Measurements from ENCODE around the gene ZNF516. TPM values are rescaled to one million over a fixed set of nuclear protein-coding genes. Genes with fewer than 3 reads are reported as not detected.
"Not testable (repeated sequence)": the region's sequence is repeated elsewhere in the genome, so short reads cannot be mapped to it uniquely, and the experiment has no call there.

The ZNF516 gene
- total RNA-seq, 1 donor from 2014 or later, result 83.2 TPM

DNA sequence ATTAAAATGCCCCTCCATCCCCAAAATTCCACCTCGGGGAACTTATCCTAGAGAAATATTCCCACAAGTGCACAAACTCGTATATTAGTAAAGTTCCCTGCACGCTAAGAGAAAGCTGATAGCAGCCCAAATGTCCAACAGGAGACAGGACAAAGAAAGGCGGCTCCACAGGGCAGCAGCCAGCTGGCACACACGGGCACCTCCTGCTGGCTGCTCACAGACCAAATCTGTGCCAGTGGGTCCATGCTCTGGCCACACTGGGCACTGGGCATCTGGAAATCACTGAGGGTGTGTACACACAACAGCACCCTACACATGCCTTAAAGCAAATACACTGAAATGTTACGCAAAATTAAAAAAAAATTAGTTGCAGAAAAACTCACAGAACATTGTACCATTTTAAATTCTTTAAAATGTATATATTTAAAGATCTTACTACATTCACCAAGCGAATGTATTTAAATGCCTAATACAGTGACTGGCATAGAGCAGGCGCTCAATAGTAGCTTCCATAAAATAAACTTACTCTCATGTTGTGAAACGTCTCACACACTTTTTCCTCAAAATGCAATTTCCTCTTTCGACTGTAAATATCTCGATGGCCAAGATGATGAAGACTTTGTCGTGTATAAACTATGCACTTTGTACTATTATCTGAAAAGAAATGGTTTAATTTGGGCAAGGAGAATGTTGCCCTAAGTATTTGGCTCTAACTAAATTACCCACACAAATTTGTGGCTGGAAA is 19.4 kb downstream of the ZNF516 start:
- Mint-ChIP-seq H3K4me1 (ENCODE audit: unreplicated experiment) (peaks cover 22% of the 10 kb centered on the region), H3K9me3 (ENCODE audit: unreplicated experiment) (no peaks in the 10 kb centered on the region), H3K27ac (ENCODE audit: unreplicated experiment) (no peak overlapping the region), H3K27me3 (ENCODE audit: unreplicated experiment) (peaks cover 1% of the 10 kb centered on the region), H3K36me3 (ENCODE audit: low read depth, unreplicated experiment) (peaks cover 5% of the 10 kb centered on the region), H3K4me3 (ENCODE audit: unreplicated experiment) (no peak overlapping the region)
- TF ChIP-seq, protein P1, sequence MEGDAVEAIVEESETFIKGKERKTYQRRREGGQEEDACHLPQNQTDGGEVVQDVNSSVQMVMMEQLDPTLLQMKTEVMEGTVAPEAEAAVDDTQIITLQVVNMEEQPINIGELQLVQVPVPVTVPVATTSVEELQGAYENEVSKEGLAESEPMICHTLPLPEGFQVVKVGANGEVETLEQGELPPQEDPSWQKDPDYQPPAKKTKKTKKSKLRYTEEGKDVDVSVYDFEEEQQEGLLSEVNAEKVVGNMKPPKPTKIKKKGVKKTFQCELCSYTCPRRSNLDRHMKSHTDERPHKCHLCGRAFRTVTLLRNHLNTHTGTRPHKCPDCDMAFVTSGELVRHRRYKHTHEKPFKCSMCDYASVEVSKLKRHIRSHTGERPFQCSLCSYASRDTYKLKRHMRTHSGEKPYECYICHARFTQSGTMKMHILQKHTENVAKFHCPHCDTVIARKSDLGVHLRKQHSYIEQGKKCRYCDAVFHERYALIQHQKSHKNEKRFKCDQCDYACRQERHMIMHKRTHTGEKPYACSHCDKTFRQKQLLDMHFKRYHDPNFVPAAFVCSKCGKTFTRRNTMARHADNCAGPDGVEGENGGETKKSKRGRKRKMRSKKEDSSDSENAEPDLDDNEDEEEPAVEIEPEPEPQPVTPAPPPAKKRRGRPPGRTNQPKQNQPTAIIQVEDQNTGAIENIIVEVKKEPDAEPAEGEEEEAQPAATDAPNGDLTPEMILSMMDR (IDR thresholded peaks at IDR 0.05; ENCODE audit: unreplicated experiment), result no peak
- DNase-seq (ENCODE audit: low spot score), result no peak

DNA sequence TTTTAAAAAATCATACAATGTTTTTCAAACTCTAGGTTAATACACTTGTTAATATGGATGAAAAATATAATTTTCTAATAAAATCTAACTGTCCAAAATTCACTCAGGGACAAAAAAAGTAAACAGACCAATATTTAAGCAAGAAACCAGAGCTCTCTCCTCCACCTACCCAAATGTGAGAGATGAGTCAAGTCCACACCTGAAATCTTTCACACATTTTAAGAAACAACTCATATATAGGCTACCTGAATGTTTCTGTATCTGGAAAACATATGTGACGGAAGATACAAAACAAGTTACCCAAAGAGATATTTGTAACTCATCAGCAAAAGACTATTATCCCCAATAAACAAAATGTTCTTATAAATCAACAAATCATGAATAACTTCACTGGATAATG is 20.2 kb downstream of the ZNF516 start:
- Mint-ChIP-seq H3K27me3 (ENCODE audit: unreplicated experiment) (peaks cover 1% of the 10 kb centered on the region), H3K36me3 (ENCODE audit: low read depth, unreplicated experiment) (peaks cover 5% of the 10 kb centered on the region), H3K9me3 (ENCODE audit: unreplicated experiment) (no peaks in the 10 kb centered on the region), H3K27ac (ENCODE audit: unreplicated experiment) (no peak overlapping the region), H3K4me1 (ENCODE audit: unreplicated experiment) (peaks cover 22% of the 10 kb centered on the region), H3K4me3 (ENCODE audit: unreplicated experiment) (no peak overlapping the region)
- no peak for DNase-seq (ENCODE audit: low spot score)
- TF ChIP-seq, protein P1 (IDR thresholded peaks at IDR 0.05; ENCODE audit: unreplicated experiment), result no peak

DNA sequence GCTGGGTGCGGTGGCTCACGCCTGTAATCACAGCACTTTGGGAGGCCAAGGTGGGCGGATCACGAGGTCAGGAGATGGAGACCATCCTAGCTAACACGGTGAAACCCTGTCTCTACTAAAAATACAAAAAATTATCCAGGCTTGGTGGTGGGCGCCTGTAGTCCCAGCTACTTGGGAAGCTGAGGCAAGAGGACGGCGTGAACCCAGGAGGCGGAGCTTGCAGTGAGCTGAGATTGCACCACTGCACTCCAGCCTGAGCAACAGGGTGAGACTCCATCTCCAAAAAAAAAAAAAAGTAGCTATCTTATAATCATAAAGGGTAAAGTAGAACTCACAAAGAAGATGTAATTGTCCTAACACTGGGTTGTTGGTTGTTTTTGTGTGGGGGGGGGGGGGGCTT is 21.5 kb downstream of the ZNF516 start:
- H3K9me3 Mint-ChIP-seq (ENCODE audit: unreplicated experiment); H3K27me3 Mint-ChIP-seq (ENCODE audit: unreplicated experiment); H3K36me3 Mint-ChIP-seq (ENCODE audit: low read depth, unreplicated experiment); H3K4me3 Mint-ChIP-seq (ENCODE audit: unreplicated experiment); DNase-seq (ENCODE audit: low spot score); H3K27ac Mint-ChIP-seq (ENCODE audit: unreplicated experiment): not testable (repeated sequence)
- H3K4me1 Mint-ChIP-seq (ENCODE audit: unreplicated experiment), result peaks cover 27% of the 10 kb centered on the region

DNA sequence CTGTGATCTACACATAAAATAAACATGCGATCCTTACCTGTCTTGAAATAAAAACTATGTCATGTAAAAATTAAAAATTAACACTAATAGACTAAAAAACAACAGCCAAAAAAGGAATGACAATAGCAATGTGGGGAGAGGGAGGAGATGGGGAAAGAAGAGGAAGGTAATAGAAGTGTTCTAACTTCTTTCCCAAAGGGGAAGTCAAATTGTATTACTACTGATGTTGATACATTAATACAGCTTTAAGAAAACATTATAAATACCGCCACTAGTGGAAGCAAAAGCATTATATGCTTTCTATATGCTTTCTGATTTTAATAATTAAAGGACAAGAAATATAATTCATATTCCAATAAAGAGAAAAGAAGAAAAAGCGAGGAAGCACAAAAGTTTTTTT is 22.2 kb downstream of the ZNF516 start:
- Mint-ChIP-seq H3K27me3 (ENCODE audit: unreplicated experiment) (peaks cover 7% of the 10 kb centered on the region), H3K4me3 (ENCODE audit: unreplicated experiment) (no peak overlapping the region), H3K4me1 (ENCODE audit: unreplicated experiment) (peaks cover 34% of the 10 kb centered on the region), H3K9me3 (ENCODE audit: unreplicated experiment) (no peaks in the 10 kb centered on the region), H3K27ac (ENCODE audit: unreplicated experiment) (no peak overlapping the region), H3K36me3 (ENCODE audit: low read depth, unreplicated experiment) (peaks cover 9% of the 10 kb centered on the region)
- TF ChIP-seq, protein P1 (IDR thresholded peaks at IDR 0.05; ENCODE audit: unreplicated experiment), result no peak
- no peak for DNase-seq (ENCODE audit: low spot score)

DNA sequence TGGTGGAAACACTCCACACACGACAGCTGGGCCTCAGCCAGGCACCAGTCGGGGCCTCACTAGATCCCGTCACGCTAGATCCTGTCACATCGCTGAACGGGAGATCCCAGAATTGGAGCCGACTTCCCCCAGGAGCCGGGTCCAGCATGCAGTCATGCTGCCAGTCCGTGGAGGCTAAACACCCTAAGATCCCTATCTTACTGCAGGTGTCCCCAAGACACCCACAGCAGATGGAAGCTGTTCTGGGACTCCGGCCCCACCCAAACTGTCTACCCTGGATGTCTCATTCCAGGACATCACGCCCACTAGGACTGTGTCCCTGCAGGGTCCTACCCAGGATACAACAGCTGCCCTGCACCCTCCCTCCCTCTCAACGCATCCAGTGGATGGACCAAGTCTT is 23.4 kb downstream of the ZNF516 start:
- TF ChIP-seq, protein P1 (IDR thresholded peaks at IDR 0.05; ENCODE audit: unreplicated experiment), result no peak
- no peak for DNase-seq (ENCODE audit: low spot score)
- Mint-ChIP-seq H3K27me3 (ENCODE audit: unreplicated experiment) (peaks cover 11% of the 10 kb centered on the region), H3K36me3 (ENCODE audit: low read depth, unreplicated experiment) (peaks cover 10% of the 10 kb centered on the region), H3K9me3 (ENCODE audit: unreplicated experiment) (no peaks in the 10 kb centered on the region), H3K4me3 (ENCODE audit: unreplicated experiment) (no peak overlapping the region), H3K4me1 (ENCODE audit: unreplicated experiment) (peaks cover 37% of the 10 kb centered on the region), H3K27ac (ENCODE audit: unreplicated experiment) (no peak overlapping the region)
